ENCODE data around the gene PHLDB3. TPM values are rescaled to one million over a fixed set of nuclear protein-coding genes. Genes with fewer than 3 reads are reported as not detected.
A peak's percentile ranks its signal among the peaks of the same experiment; 100 is the strongest.

The PHLDB3 gene
- total and polyA plus RNA-seq, 2 donors = 10.7 to 12.4 TPM

DNA sequence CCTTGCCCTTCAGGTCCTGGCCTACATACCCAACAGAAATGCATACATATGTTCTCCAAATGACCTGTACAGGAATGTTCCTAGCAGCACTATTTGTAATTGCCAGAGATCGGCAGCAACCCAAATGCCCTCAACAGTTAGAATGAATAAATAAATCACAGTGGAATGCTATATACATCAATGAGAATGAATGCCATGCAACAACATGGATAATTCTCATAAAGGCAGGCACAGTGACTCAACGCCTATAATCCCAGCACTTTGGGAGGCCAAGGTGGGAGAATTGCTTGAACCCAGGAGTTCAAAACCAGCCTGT, 71.2 kb downstream of the PHLDB3 start:
- WGBS = 78% methylated on average over 2 of the region's 2 CpGs
- no peaks in the 10 kb centered on the region for H3K36me3 ChIP-seq (ENCODE audit: insufficient read depth)
- H3K27ac ChIP-seq (ENCODE audit: low read depth) = no peak overlapping the region
- no peak for DNase-seq (ENCODE audit: extremely low spot score)
- no peak overlapping the region for H3K4me3 ChIP-seq (ENCODE audit: low read depth, low read length)
- no peaks in the 10 kb centered on the region for H3K4me1 ChIP-seq (ENCODE audit: insufficient read depth)

DNA sequence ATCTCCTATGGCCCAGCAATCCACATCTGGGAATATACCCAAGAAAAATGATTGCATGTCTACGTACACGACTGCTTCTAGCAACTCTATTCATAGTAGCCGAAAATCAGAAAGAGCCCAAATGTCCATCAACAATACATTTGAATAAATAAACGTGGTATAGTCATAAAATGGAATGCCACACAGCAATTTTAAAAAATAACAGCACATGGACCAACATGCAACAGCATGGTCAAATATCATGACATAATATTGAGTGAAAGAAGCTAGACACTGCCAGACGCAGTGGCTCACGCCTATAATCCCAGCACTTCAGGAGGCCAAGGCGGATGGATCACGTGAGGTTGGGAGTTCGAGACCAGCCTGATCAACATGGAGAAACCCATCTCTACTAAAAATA, 73.6 kb downstream of the PHLDB3 start:
- no peak for DNase-seq (ENCODE audit: extremely low spot score)
- Histone ChIP-seq H3K27ac (ENCODE audit: low read depth) (no peak overlapping the region), H3K4me1 (ENCODE audit: insufficient read depth) (no peaks in the 10 kb centered on the region), H3K4me3 (ENCODE audit: low read depth, low read length) (no peak overlapping the region), H3K36me3 (ENCODE audit: insufficient read depth) (no peaks in the 10 kb centered on the region)
- 89% methylated on average over 9 of the region's 9 CpGs for WGBS

DNA sequence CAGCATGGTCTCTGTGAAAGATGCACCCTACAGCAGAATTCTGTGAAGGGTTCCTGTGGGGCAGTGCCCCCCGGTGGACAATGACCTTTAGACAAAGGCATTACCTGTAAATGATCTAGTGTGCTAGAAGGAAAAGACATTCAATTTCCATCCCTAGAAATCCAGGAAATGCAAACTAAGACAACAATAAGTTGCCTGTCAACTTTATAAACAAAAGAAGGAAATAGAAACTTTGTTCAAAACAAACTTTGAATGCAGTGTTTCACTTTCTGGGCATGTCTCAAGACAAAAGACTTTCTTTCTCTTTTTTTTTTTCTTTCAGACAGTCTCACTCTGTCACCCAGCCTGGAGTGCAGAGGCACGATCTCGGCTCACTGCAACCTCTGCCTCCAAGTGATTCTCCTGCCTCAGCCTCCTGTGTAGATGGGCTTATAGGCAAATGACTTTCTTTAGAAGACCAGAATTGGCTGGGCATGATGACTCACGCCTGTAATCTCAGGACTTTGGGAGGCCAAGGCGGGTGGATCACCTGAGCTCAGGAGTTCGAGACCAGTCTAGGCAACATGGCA, 74.3 kb downstream of the PHLDB3 start:
- Histone ChIP-seq H3K36me3 (ENCODE audit: insufficient read depth) (no peaks in the 10 kb centered on the region), H3K4me3 (ENCODE audit: low read depth, low read length) (no peak overlapping the region), H3K27ac (ENCODE audit: low read depth) (no peak overlapping the region), H3K4me1 (ENCODE audit: insufficient read depth) (no peaks in the 10 kb centered on the region)
- DNase-seq (ENCODE audit: extremely low spot score) = peak; percentile 42
- 59% methylated on average over 6 of the region's 6 CpGs for WGBS

DNA sequence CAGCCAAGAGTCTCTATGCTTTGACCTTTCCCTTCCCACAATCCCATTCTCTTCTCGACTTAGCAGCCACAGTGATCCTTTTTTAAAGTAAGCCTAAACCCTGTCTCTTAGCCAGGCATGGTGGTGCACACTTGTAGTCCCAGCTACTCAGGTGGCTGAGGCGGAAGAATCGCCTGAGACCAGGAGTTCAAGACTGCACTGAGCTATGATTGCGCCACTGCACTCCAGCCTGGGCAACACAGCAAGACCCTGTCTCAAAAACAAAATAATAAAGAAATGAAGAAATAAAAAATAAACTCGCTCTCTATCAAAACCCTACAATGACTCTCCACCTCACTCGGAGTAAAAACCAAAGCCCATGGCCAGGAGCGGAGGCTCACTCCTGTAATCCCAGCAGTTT, 75.2 kb downstream of the PHLDB3 start:
- no peak for DNase-seq (ENCODE audit: extremely low spot score)
- H3K36me3 ChIP-seq (ENCODE audit: insufficient read depth) = no peaks in the 10 kb centered on the region
- 92% methylated on average over 7 of the region's 7 CpGs for whole genome bisulfite sequencing
- H3K4me3 ChIP-seq (ENCODE audit: low read depth, low read length) = no peak overlapping the region
- H3K4me1 ChIP-seq (ENCODE audit: insufficient read depth) = no peaks in the 10 kb centered on the region
- no peak overlapping the region for H3K27ac ChIP-seq (ENCODE audit: low read depth)

DNA sequence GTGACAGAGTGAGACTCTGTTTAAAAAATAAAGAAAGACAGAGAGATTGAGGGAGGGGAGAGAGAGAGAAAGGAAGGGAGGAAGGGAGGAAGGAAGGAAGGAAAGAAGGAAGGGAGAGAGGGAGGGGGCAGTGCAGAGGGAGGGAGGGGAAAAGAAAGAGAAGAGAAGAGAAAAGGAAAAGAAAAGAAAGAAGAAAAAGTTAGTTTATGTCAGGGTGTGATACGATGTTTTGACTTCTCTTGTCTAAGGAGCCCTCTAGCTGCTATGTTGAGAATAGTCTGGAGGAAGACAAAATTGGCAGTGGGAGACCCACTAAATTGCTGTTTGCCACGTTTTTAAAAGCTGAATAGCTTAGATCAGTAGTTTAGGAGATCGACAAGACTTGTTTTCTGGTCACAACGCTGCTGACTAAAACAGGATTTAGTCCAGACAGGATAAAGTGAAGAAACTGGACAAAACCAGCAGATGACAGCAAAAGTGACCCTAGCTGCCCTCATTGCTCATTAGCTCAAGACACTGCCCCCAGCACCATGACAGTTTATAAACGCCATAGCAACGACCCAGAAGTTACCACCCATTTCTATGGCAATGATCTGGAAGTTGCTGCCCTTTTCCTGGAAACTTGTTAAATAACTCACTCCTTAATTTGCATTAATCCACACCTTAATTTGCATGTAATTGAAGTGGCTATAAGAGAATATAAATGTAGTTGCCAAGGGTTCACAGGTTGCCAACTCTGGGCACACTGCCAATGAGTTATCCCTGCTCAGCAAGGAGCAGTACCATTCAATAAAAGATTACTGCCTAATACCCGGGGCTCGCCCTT, 78.8 kb downstream of the PHLDB3 start:
- H3K4me1 ChIP-seq (ENCODE audit: insufficient read depth) = no peaks in the 10 kb centered on the region
- no peaks in the 10 kb centered on the region for H3K36me3 ChIP-seq (ENCODE audit: insufficient read depth)
- 27% methylated on average over 8 of the region's 8 CpGs for WGBS
- H3K27ac ChIP-seq (ENCODE audit: low read depth) = no peak overlapping the region
- DNase-seq (ENCODE audit: extremely low spot score) = no peak
- no peak overlapping the region for H3K4me3 ChIP-seq (ENCODE audit: low read depth, low read length)

Other genes starting within 250 kb of the PHLDB3 start
- gene PSG9, start 235.2 kb downstream of the PHLDB3 start, total RNA-seq = not detected
- gene PSG9, start 235.2 kb downstream of the PHLDB3 start, polyA plus RNA-seq = not detected
- 3.0 TPM for gene CD177, start 151.1 kb downstream of the PHLDB3 start, total RNA-seq
- gene CD177, start 151.1 kb downstream of the PHLDB3 start, polyA plus RNA-seq = 0.22 TPM
- gene TEX101, start 89.9 kb downstream of the PHLDB3 start, total RNA-seq = not detected
- not detected for gene TEX101, start 89.9 kb downstream of the PHLDB3 start, polyA plus RNA-seq
- gene LYPD3, start 39.1 kb downstream of the PHLDB3 start, total RNA-seq = 2.8 TPM
- 7.7 TPM for gene LYPD3, start 39.1 kb downstream of the PHLDB3 start, polyA plus RNA-seq
- gene ETHE1, start 22.5 kb upstream of the PHLDB3 start, total RNA-seq = 27.6 TPM
- 60.1 TPM for gene ETHE1, start 22.5 kb upstream of the PHLDB3 start, polyA plus RNA-seq
- 0.42 TPM for gene ZNF575, start 28.4 kb upstream of the PHLDB3 start, total RNA-seq
- 2.3 TPM for gene ZNF575, start 28.4 kb upstream of the PHLDB3 start, polyA plus RNA-seq
- gene XRCC1, start 70.8 kb upstream of the PHLDB3 start, total RNA-seq = 8.7 TPM
- 25.4 TPM for gene XRCC1, start 70.8 kb upstream of the PHLDB3 start, polyA plus RNA-seq
- 11.4 TPM for gene PINLYP, start 71.1 kb upstream of the PHLDB3 start, total RNA-seq
- 14.6 TPM for gene PINLYP, start 71.1 kb upstream of the PHLDB3 start, polyA plus RNA-seq
- 26.2 TPM for gene IRGQ, start 91.4 kb upstream of the PHLDB3 start, total RNA-seq
- 5.9 TPM for gene IRGQ, start 91.4 kb upstream of the PHLDB3 start, polyA plus RNA-seq
- gene ZNF576, start 91.8 kb upstream of the PHLDB3 start, total RNA-seq = 5.1 TPM
- gene ZNF576, start 91.8 kb upstream of the PHLDB3 start, polyA plus RNA-seq = 19.2 TPM
- gene SRRM5, start 107.3 kb upstream of the PHLDB3 start, total RNA-seq = not detected
- 0.23 TPM for gene SRRM5, start 107.3 kb upstream of the PHLDB3 start, polyA plus RNA-seq
- 27.4 TPM for gene ZNF428, start 114.9 kb upstream of the PHLDB3 start, total RNA-seq
- 51.5 TPM for gene ZNF428, start 114.9 kb upstream of the PHLDB3 start, polyA plus RNA-seq
- 8.7 TPM for gene CADM4, start 135.1 kb upstream of the PHLDB3 start, total RNA-seq
- 13.3 TPM for gene CADM4, start 135.1 kb upstream of the PHLDB3 start, polyA plus RNA-seq
- 10.6 TPM for gene PLAUR, start 165.4 kb upstream of the PHLDB3 start, total RNA-seq
- 24.9 TPM for gene PLAUR, start 165.4 kb upstream of the PHLDB3 start, polyA plus RNA-seq
- not detected for gene IRGC, start 211.3 kb upstream of the PHLDB3 start, total RNA-seq
- not detected for gene IRGC, start 211.3 kb upstream of the PHLDB3 start, polyA plus RNA-seq